SK-N-SH treated with all-trans-retinoic acid at 6 μM for 48 hours (cell line): ENCODE results near the gene PTPRG.

Source experiments
- ATAC-seq: fragments of 200-7000 bp; cut with Tn5 transposase; 3 replicates; pipeline ENCODE4 v1.9.1; 2020; ENCODE audit warnings: mild to moderate bottlenecking, moderate library complexity
- ARNTL ChIP-seq: fragments of 450-650 bp; formaldehyde crosslinking; IDR thresholded peaks from 2 replicates; pipeline ENCODE4 v1.5.0; 2020; ENCODE audit warnings: low read depth, mild to moderate bottlenecking, moderate library complexity, borderline replicate concordance
- BACH2 ChIP-seq: fragments of 250-450 bp; sonication (Bioruptor Pico); IDR thresholded peaks from 2 replicates; pipeline ENCODE4 v1.9.0; 2021; ENCODE audit warnings: mild to moderate bottlenecking, borderline replicate concordance
- CSDC2 ChIP-seq: fragments of 250-450 bp; sonication (Bioruptor Pico); IDR thresholded peaks from 2 replicates; pipeline ENCODE4 v1.5.0; 2020; ENCODE audit warnings: mild to moderate bottlenecking, moderate library complexity
- ESRRG ChIP-seq: fragments of 250-450 bp; sonication (Bioruptor Pico); IDR thresholded peaks from 2 replicates; pipeline ENCODE4 v1.6.1; 2021; ENCODE audit warnings: mild to moderate bottlenecking
- GLIS3 ChIP-seq: fragments of 250-450 bp; sonication (Bioruptor Pico); IDR thresholded peaks from 2 replicates; pipeline ENCODE4 v1.5.0; 2020; ENCODE audit warnings: mild to moderate bottlenecking, moderate library complexity
- ISL1 ChIP-seq: fragments of 250-450 bp; sonication (Bioruptor Pico); IDR thresholded peaks from 2 replicates; pipeline ENCODE4 v2.1.2; 2022; ENCODE audit warnings: mild to moderate bottlenecking, moderate library complexity
- OSR1 ChIP-seq: fragments of 250-450 bp; sonication (Bioruptor Pico); IDR thresholded peaks from 2 replicates; pipeline ENCODE4 v1.8.0; 2022; ENCODE audit warnings: moderate library complexity, mild to moderate bottlenecking, inconsistent platforms
- PPARA ChIP-seq: fragments of 250-450 bp; sonication (Bioruptor Pico); IDR thresholded peaks from 2 replicates; pipeline ENCODE4 v1.5.0; 2020; ENCODE audit warnings: mild to moderate bottlenecking, borderline replicate concordance
- RARB ChIP-seq: fragments of 250-450 bp; sonication (Bioruptor Pico); IDR thresholded peaks from 2 replicates; pipeline ENCODE4 v1.8.0; 2021; ENCODE audit warnings: mild to moderate bottlenecking, moderate library complexity
- SNAI2 ChIP-seq: fragments of 250-450 bp; sonication (Bioruptor Pico); IDR thresholded peaks from 2 replicates; pipeline ENCODE4 v1.5.0; 2020; ENCODE audit warnings: mild to moderate bottlenecking, moderate library complexity
- TOX ChIP-seq: fragments of 250-450 bp; sonication (Bioruptor Pico); IDR thresholded peaks from 2 replicates; pipeline ENCODE4 v1.8.0; 2021; ENCODE audit warnings: mild to moderate bottlenecking, moderate library complexity, borderline replicate concordance
- ZC3H10 ChIP-seq: fragments of 250-450 bp; sonication (Bioruptor Pico); IDR thresholded peaks from 2 replicates; pipeline ENCODE4 v1.5.1; 2021; ENCODE audit warnings: mild to moderate bottlenecking, moderate library complexity
- ZFP3 ChIP-seq: fragments of 250-450 bp; sonication (Bioruptor Pico); IDR thresholded peaks from 2 replicates; pipeline ENCODE4 v1.5.0; 2020; ENCODE audit warnings: mild to moderate bottlenecking, moderate library complexity
- ZFP30 ChIP-seq: fragments of 450-650 bp; formaldehyde crosslinking; IDR thresholded peaks from 2 replicates; pipeline ENCODE4 v1.5.0; 2022; ENCODE audit warnings: mild to moderate bottlenecking, moderate library complexity
- ZNF565 ChIP-seq: fragments of 450-650 bp; formaldehyde crosslinking; conservative IDR thresholded peaks from 2 replicates; pipeline ENCODE4 v1.5.0; 2020; ENCODE audit warnings: low read depth, mild to moderate bottlenecking, moderate library complexity
- ZNF70 ChIP-seq: fragments of 450-650 bp; formaldehyde crosslinking; IDR thresholded peaks from 2 replicates; pipeline ENCODE4 v1.5.0; 2020; ENCODE audit warnings: mild to moderate bottlenecking, moderate library complexity
- ZNF8 ChIP-seq: fragments of 450-650 bp; formaldehyde crosslinking; IDR thresholded peaks from 2 replicates; pipeline ENCODE4 v1.5.0; 2020; ENCODE audit warnings: mild to moderate bottlenecking, moderate library complexity
- TF ChIP-seq, protein P1 (sequence below): fragments of 250-450 bp; sonication (Bioruptor Pico); IDR thresholded peaks from 2 replicates; pipeline ENCODE4 v1.5.1; 2021; ENCODE audit warnings: mild to moderate bottlenecking, moderate library complexity
- TF ChIP-seq, protein P2 (sequence below): fragments of 250-450 bp; sonication (Bioruptor Pico); IDR thresholded peaks from 2 replicates; pipeline ENCODE4 v1.5.0; 2020; ENCODE audit warnings: mild to moderate bottlenecking, moderate library complexity
- TF ChIP-seq, protein P3 (sequence below): fragments of 250-450 bp; sonication (Bioruptor Pico); IDR thresholded peaks from 2 replicates; pipeline ENCODE4 v1.8.0; 2021; ENCODE audit warnings: low read depth, mild to moderate bottlenecking, moderate library complexity, borderline replicate concordance
- TF ChIP-seq, protein P4 (sequence below): fragments of 250-450 bp; sonication (Bioruptor Pico); IDR thresholded peaks from 2 replicates; pipeline ENCODE4 v1.8.0; 2020; ENCODE audit warnings: mild to moderate bottlenecking, moderate library complexity, borderline replicate concordance

PTPRG gene

DNA sequence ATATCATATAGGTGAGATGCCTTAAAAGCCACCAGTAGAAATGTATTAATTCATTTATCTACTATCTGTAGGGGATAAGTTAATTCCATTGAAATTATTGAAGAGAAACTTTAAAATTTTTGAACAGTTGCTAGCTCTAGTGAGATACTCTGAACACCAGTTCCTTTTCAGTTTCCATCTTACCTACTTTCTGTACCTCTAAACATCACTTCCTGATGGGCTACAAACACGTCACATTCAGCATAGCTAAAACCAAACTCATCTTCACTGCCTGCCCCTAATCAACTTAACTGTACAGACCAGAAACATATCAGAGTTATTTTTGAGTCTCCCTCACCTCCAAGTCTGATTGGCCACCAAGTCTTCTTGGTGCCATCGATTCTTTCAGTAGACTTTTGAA is 723.1 kb downstream of the PTPRG start:
- ATAC-seq = no peak
- TF ChIP-seq, protein P1, sequence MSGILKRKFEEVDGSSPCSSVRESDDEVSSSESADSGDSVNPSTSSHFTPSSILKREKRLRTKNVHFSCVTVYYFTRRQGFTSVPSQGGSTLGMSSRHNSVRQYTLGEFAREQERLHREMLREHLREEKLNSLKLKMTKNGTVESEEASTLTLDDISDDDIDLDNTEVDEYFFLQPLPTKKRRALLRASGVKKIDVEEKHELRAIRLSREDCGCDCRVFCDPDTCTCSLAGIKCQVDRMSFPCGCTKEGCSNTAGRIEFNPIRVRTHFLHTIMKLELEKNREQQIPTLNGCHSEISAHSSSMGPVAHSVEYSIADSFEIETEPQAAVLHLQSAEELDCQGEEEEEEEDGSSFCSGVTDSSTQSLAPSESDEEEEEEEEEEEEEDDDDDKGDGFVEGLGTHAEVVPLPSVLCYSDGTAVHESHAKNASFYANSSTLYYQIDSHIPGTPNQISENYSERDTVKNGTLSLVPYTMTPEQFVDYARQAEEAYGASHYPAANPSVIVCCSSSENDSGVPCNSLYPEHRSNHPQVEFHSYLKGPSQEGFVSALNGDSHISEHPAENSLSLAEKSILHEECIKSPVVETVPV (CRISPR knock-in tag) = no peak
- TF ChIP-seq ZFP3 (CRISPR knock-in tag) (no peak), CSDC2 (no peak)
- TF ChIP-seq, protein P2, sequence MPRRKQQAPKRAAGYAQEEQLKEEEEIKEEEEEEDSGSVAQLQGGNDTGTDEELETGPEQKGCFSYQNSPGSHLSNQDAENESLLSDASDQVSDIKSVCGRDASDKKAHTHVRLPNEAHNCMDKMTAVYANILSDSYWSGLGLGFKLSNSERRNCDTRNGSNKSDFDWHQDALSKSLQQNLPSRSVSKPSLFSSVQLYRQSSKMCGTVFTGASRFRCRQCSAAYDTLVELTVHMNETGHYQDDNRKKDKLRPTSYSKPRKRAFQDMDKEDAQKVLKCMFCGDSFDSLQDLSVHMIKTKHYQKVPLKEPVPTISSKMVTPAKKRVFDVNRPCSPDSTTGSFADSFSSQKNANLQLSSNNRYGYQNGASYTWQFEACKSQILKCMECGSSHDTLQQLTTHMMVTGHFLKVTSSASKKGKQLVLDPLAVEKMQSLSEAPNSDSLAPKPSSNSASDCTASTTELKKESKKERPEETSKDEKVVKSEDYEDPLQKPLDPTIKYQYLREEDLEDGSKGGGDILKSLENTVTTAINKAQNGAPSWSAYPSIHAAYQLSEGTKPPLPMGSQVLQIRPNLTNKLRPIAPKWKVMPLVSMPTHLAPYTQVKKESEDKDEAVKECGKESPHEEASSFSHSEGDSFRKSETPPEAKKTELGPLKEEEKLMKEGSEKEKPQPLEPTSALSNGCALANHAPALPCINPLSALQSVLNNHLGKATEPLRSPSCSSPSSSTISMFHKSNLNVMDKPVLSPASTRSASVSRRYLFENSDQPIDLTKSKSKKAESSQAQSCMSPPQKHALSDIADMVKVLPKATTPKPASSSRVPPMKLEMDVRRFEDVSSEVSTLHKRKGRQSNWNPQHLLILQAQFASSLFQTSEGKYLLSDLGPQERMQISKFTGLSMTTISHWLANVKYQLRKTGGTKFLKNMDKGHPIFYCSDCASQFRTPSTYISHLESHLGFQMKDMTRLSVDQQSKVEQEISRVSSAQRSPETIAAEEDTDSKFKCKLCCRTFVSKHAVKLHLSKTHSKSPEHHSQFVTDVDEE (CRISPR knock-in tag) = no peak

DNA sequence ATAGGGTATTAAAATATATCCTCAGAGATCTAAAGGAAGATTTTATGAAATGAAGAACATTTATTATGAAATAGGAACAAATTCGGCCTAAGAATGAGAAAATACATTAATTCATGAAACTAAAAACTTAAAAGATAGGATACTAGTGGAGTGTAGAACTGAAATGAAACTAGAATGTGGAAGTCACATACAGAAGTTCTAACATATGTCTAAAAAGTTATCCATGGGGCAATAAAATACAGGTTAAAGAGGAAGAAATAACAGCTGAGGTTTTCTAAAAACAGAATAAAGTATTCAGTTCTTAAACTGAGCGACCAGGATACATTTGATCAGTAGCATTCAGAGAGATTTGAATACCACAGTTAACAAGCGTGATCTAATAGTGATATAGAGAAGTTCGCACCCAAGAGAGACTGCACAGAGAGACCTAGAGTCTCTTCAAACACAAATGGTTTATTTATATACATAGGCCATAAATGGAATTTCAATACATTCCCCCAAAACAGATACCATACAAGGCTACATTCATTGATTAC is 726.1 kb downstream of the PTPRG start:
- TF ChIP-seq SNAI2 (no peak), ZC3H10 (CRISPR knock-in tag) (no peak), GLIS3 (no peak), PPARA (CRISPR knock-in tag) (no peak), ZNF8 (CRISPR knock-in tag) (no peak), ARNTL (CRISPR knock-in tag) (no peak), BACH2 (CRISPR knock-in tag) (no peak), ZFP30 (CRISPR knock-in tag) (no peak), ESRRG (CRISPR knock-in tag) (no peak), TOX (no peak), RARB (CRISPR knock-in tag) (no peak), ZNF565 (CRISPR knock-in tag) (no peak), CSDC2 (no peak), ZFP3 (CRISPR knock-in tag) (no peak), ISL1 (no peak), ZNF70 (CRISPR knock-in tag) (no peak), OSR1 (CRISPR knock-in tag) (no peak)
- TF ChIP-seq, protein P1 (CRISPR knock-in tag) = no peak
- TF ChIP-seq, protein P3, sequence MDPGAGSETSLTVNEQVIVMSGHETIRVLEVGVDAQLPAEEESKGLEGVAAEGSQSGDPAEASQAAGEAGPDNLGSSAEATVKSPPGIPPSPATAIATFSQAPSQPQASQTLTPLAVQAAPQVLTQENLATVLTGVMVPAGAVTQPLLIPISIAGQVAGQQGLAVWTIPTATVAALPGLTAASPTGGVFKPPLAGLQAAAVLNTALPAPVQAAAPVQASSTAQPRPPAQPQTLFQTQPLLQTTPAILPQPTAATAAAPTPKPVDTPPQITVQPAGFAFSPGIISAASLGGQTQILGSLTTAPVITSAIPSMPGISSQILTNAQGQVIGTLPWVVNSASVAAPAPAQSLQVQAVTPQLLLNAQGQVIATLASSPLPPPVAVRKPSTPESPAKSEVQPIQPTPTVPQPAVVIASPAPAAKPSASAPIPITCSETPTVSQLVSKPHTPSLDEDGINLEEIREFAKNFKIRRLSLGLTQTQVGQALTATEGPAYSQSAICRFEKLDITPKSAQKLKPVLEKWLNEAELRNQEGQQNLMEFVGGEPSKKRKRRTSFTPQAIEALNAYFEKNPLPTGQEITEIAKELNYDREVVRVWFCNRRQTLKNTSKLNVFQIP = no peak
- TF ChIP-seq, protein P4, sequence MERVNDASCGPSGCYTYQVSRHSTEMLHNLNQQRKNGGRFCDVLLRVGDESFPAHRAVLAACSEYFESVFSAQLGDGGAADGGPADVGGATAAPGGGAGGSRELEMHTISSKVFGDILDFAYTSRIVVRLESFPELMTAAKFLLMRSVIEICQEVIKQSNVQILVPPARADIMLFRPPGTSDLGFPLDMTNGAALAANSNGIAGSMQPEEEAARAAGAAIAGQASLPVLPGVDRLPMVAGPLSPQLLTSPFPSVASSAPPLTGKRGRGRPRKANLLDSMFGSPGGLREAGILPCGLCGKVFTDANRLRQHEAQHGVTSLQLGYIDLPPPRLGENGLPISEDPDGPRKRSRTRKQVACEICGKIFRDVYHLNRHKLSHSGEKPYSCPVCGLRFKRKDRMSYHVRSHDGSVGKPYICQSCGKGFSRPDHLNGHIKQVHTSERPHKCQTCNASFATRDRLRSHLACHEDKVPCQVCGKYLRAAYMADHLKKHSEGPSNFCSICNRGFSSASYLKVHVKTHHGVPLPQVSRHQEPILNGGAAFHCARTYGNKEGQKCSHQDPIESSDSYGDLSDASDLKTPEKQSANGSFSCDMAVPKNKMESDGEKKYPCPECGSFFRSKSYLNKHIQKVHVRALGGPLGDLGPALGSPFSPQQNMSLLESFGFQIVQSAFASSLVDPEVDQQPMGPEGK (CRISPR knock-in tag) = no peak
- ATAC-seq = no peak

DNA sequence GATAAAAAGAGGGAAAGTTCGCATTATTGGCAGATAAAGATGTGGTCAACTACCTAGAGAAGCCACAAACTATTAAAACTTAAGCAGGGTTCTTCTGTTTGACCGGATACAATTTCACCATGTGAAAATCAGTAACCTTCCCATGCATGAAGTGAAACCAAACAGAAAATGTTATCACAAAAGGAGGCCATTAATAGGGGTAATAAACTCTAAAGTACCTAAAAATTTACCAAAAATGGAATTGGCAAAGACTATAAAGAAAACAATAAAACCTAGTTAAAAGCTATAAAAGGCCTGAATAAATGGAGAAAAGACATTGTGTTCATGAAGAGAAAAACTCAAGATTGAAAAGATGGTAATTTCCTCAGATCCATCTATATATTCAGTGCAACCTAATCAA is 728.6 kb downstream of the PTPRG start:
- ATAC-seq = no peak
- TF ChIP-seq PPARA (CRISPR knock-in tag) (no peak), ZNF70 (CRISPR knock-in tag) (no peak), GLIS3 (no peak)
- TF ChIP-seq, protein P4 (CRISPR knock-in tag) = no peak
- TF ChIP-seq, protein P1 (CRISPR knock-in tag) = no peak
- TF ChIP-seq, protein P2 (CRISPR knock-in tag) = no peak
